Ureter (tissue), 1 donor: ENCODE data around the gene DNAJC4. TPM values are rescaled to one million over a fixed set of nuclear protein-coding genes. Genes with fewer than 3 reads are reported as not detected.

ENCODE experiments used
- DNase-seq: peaks from one replicate; pipeline ENCODE4 v3.0.0-alpha.2; 2020; ENCODE audit warnings: low spot score
- total RNA-seq: library from RNA; stranded (reverse); gene quantifications from one replicate; pipeline ENCODE4 v1.2.4, GENCODE V29; 2023
- donor health status: DM: yes; HTN: yes; CAD: no.

Gene DNAJC4
- total RNA-seq, 1 donor from 2014 or later, result 44.1 TPM

DNA sequence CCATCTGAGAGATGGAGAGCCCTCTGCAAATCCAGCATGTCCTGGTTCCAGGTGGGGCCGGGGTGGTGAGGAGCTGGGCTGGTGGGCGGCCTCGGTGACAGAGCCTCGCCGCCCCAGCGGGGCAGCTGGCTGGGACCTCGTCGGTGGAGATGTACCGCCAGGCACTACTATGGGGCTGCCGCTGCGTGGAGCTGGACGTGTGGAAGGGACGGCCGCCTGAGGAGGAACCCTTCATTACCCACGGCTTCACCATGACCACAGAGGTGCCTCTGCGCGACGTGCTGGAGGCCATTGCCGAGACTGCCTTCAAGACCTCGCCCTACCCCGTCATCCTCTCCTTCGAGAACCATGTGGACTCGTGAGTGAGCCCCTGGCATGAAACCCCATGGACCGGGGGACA, 28.0 kb downstream of the DNAJC4 start:
- no peak for DNase-seq

GRCh38 chr11:64258946-64259532, 28.7 kb downstream of the DNAJC4 start:
- DNase-seq, result no peak

DNA sequence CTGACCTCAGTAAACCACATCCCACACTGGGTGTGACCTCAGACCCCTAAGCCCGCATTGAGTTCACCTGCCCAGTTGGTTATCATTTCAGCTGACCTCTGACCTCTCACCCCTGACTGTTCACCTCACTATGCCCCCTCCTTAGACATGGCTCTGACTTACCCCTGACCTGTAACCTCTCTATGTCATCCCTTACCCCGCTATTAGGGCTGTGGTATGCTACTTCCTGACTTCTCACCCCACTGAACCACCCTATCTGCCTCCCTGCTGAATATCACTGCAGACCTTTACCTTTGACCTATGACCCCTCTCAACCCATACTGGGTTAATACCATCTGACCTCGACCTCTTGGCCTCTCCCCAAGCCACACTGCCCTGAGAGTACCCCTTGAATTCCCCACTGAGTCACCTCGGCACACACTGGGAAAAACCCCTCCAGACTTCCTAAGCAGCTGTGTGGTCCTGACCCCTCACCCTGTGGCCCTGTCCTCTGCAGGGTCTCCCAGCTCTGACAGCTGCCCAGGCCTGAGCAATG, 29.3 kb downstream of the DNAJC4 start:
- no peak for DNase-seq

GRCh38 chr11:64260147-64260708, 29.9 kb downstream of the DNAJC4 start:
- DNase-seq, result no peak

- no peak for DNase-seq
Measured at GRCh38 chr11:64261556-64262080, 31.3 kb downstream of the DNAJC4 start.

- DNase-seq, result no peak
Measured at GRCh38 chr11:64262271-64263002, 32.1 kb downstream of the DNAJC4 start.

DNA sequence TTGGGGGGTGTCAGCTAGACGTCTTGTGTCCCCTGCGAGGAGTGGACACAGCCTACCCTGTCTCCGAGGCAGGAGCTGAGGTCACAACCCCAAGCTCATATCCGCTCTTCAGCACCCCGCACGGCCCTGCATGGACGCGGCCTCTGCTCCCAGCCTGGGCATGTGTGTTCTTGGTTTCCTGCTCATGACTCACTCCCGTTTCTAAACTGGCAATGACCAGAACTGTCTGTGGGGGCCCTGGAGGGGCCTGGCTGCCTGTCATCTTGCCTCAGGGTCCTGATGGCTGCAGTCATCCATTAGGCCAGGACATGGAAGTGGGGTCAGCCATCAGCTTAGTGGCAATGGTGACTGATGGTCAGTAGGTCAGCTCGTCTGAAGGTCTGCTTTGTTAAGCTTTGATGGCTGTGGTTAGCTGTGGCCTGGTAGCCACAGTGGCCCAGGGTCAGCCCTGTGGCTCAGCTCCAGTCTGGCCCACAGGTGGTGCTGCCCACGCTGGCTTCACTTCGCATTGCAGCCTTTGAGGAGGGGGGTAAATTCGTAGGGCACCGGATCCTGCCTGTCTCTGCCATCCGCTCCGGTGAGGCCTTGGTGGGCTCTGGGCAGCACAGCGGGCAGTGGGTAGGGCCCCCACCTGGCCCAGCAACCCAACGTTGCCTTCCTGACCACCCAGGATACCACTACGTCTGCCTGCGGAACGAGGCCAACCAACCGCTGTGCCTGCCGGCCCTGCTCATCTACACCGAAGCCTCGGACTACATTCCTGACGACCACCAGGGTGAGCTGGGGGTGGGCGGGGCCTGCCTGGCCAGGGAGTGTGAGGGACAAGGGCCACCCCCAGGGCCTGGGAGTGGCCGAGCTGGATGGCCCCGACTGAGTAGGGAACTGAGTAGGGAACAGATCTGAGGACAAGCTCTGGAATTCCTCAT, 32.9 kb downstream of the DNAJC4 start:
- no peak for DNase-seq

- DNase-seq, result no peak
Measured at GRCh38 chr11:64263947-64264317, 33.6 kb downstream of the DNAJC4 start.

GRCh38 chr11:64264371-64264852, 34.1 kb downstream of the DNAJC4 start:
- no peak for DNase-seq

- DNase-seq, result no peak
Measured at GRCh38 chr11:64265176-64266160, 35.1 kb downstream of the DNAJC4 start.

- DNase-seq, result no peak
Measured at GRCh38 chr11:64266339-64266738, 36.0 kb downstream of the DNAJC4 start.

- DNase-seq, result no peak
Measured at GRCh38 chr11:64267207-64267945, 37.0 kb downstream of the DNAJC4 start.

GRCh38 chr11:64268025-64268892, 37.9 kb downstream of the DNAJC4 start:
- peak; percentile 79 for DNase-seq

DNA sequence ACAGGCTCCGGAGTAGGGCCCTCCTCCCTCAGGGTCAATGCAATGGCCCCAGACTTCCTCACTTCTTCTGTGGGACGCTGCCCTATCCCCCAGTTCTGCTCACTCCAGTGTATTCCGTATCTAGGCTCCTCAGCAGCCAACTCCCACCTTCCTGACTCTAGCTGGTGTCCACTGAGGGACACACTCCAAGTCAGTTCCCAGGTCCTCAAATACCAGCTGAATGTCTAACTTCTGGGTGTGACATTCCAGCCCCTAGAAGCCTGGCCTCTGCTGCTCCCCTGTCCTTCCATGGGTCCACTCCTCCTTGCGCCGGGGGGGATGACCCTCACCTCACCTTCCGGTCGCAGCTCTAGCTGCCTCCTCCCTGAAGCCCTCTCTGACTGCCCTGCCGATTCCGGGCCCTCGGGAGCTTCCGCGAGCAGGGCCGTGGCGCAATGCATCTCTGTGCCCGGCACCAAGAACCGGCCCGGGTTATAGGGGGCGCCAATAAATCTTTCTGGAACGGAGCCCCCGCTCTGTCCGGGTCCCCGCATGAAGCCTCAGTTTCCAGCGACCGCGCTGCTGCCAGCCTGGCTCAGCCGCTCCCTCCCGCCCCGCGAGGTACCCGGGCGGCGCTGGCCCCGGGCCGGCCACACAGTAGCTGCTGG, 38.7 kb downstream of the DNAJC4 start:
- DNase-seq, result no peak

DNA sequence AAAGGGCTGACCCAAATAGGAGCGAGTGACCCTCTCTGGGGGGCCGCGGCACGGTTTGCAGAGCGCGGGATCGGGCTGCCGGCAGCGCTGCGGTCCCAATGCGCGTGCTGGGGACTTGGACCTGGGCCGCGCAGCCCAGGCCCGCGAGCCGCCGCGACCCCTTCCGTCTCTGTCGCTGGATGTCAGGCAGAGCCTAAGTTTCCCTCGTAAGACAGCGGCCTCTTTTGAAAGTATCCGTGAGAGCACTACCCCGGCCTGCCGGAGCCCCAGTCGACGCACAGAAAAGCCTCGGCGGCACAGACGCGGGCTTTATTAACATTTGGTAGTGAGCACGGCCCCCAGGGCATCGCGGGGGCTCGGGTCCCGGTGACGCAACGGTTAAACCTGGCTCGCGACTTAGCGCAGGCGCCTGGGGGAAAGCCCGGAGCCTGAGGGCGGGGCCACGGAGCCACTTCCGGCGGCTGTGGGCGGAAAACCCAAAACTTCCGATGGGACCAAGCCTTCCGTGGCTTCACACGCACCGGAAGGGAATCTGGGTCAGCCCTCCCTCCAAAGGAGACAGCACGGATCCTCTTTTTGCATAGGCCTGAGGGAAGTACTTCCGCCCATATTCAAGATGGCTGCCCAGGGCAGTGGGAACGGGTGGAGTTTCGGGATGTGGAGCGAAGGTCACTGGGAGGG, 39.3 kb downstream of the DNAJC4 start:
- peak; percentile 98 for DNase-seq

DNA sequence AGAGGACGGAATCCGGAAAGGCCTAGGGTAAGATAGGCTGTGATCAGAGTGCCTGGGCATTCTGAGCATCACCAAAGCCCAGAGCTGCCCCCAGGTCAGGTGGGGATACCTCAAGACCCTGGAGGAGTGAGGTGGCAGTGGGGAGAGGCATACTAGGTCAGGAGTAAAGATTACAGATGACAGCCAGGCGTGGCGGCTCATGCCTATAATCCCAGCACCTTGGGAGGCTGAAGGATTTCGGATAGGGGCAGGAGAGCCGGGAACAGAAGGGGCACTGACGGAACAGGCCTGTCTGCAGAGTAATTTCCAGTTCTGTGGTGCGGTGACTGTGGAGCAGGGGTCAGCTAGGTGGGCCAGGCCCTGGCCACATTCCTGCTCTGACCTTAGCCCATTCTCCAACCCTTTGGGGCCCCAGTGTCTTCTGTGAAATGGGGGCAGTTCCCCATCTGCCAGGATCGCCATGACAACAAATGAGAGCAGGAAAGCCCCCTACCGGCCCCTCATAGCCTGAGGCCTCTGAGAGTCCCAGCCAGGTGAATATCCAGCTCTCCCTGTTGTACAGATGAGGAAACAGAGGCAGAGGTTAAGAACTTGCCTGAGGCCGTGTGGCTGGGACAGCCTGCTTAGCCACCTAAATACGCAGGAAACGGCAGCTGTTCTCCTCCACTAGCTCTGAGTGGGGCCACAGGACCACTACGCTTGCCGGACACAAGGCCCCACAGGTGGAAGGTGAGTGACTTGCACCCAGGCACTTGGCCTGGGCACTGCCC, 44.9 kb downstream of the DNAJC4 start:
- DNase-seq, result no peak

DNA sequence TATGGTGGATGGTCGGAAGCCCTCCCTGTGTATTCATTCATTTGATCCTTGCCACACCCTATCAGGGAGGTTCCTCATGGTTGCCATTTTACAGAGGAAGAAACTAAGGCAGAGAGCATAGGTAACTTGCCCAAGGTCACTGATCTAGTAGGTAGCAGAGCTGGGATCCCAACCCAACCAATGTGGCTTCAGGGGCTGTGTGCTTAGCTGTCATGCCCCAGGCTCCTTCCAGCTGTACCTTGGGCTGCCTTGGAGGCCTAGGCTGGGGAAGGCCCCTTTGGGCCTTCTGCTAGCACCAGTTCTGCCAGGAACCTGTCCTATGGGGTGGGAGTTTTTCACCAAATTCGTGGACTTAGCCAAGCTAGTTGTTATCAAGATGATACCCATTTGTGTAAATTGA, 45.5 kb downstream of the DNAJC4 start:
- DNase-seq, result no peak
